ENCODE results near the gene PSMA4. TPM values are rescaled to one million over a fixed set of nuclear protein-coding genes. Genes with fewer than 3 reads are reported as not detected.

PSMA4 gene
- total and polyA plus RNA-seq, 2 experiments from 2014 or later = 93.7 to 260 TPM

DNA sequence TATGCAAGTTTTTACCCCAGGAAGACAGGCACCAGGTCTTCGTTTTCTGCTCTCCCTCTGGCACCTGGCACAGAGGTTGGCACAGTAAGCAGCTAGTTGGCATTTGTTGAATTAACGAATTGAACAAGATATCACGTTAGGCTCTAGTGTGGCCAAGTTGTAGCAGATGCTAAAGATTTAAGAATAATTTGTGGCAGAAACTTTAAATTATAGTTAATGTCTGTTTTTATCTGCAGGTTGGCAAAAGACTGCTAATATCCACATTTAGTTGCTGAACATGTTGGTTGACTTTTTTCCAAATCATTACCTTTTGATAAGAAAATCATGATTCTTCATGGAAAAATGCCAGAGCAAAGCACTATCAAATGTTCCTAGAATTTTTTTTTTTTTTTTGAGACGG, 33.2 kb downstream of the PSMA4 start:
- H3K4me3 ChIP-seq = no peak overlapping the region
- no peaks in the 10 kb centered on the region for H3K27me3 ChIP-seq
- H3K9me3 ChIP-seq (ENCODE audit: low read depth) = no peaks in the 10 kb centered on the region
- H3K36me3 ChIP-seq = no peaks in the 10 kb centered on the region
- DNase-seq (ENCODE audit: low read depth in 1 of 2, low spot score in 1 of 2) = no peak
- no peak for TF ChIP-seq CTCF (IDR thresholded peaks at IDR 0.05; ENCODE audit: low read depth, low read length)
- no peak overlapping the region for H3K27ac ChIP-seq
- peaks cover 12% of the 10 kb centered on the region for H3K4me1 ChIP-seq (ENCODE audit: low read depth)

- no peak for TF ChIP-seq CTCF (IDR thresholded peaks at IDR 0.05; ENCODE audit: low read depth, low read length)
- Histone ChIP-seq H3K27ac (no peak overlapping the region), H3K36me3 (no peaks in the 10 kb centered on the region), H3K9me3 (ENCODE audit: low read depth) (no peaks in the 10 kb centered on the region), H3K4me1 (ENCODE audit: low read depth) (peaks cover 12% of the 10 kb centered on the region), H3K27me3 (no peaks in the 10 kb centered on the region), H3K4me3 (no peak overlapping the region)
- DNase-seq (ENCODE audit: low read depth in 1 of 2, low spot score in 1 of 2) = no peak
Measured at GRCh38 chr15:78574944-78575343, 34.7 kb downstream of the PSMA4 start.

DNA sequence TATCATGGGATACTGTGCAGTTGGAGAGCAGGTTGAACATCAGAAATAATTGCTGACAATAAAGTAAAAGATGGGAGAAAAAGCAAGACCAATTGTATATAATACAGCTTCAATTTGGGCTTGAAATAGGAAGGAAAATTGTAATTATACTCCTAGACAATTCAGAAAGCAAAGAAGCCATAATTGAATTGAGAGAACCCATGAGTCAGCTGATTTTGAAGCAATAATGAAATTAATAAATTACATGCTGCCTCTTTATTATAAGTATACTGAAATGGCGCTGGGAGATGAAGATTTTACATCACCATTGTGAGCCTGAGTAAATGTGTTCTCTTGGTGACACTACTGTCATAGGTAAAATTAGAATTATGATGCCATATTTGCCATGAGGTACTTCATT, 57.3 kb downstream of the PSMA4 start:
- DNase-seq (ENCODE audit: low read depth in 1 of 2, low spot score in 1 of 2) = no peak
- Histone ChIP-seq H3K36me3 (peaks cover 5% of the 10 kb centered on the region), H3K9me3 (ENCODE audit: low read depth) (no peaks in the 10 kb centered on the region), H3K27ac (no peak overlapping the region), H3K27me3 (no peaks in the 10 kb centered on the region), H3K4me3 (no peak overlapping the region), H3K4me1 (ENCODE audit: low read depth) (no peaks in the 10 kb centered on the region)
- no peak for TF ChIP-seq CTCF (IDR thresholded peaks at IDR 0.05; ENCODE audit: low read depth, low read length)

DNA sequence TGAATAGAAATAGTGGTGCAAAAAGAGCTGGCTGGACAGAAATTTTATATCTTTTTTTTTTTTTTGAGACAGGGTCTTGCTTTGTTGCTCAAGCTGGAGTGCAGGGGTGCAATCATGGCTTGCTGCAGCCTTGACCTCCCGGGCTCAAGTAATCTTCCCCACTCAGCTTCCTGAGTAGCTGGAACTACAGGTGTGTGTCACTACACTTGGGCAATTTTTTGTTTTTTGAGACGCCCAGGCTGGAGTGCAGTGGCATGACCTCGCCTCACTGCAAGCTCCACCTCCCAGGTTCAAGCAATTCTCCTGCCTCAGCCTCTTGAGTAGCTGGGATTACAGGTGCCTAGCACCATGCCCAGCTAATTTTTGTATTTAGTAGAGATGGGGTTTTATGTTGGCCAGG, 58.1 kb downstream of the PSMA4 start:
- Histone ChIP-seq H3K36me3 (peaks cover 1% of the 10 kb centered on the region), H3K4me3 (no peak overlapping the region), H3K4me1 (ENCODE audit: low read depth) (no peaks in the 10 kb centered on the region), H3K27ac (no peak overlapping the region), H3K9me3 (ENCODE audit: low read depth) (no peaks in the 10 kb centered on the region), H3K27me3 (no peaks in the 10 kb centered on the region)
- TF ChIP-seq CTCF (IDR thresholded peaks at IDR 0.05; ENCODE audit: low read depth, low read length) = no peak
- no peak for DNase-seq (ENCODE audit: low read depth in 1 of 2, low spot score in 1 of 2)

- Histone ChIP-seq H3K4me3 (no peak overlapping the region), H3K36me3 (no peaks in the 10 kb centered on the region), H3K27me3 (no peaks in the 10 kb centered on the region), H3K9me3 (ENCODE audit: low read depth) (no peaks in the 10 kb centered on the region), H3K4me1 (ENCODE audit: low read depth) (no peaks in the 10 kb centered on the region), H3K27ac (no peak overlapping the region)
- DNase-seq (ENCODE audit: low read depth in 1 of 2, low spot score in 1 of 2) = no peak
- no peak for TF ChIP-seq CTCF (IDR thresholded peaks at IDR 0.05; ENCODE audit: low read depth, low read length)
Measured at GRCh38 chr15:78599189-78599588, 58.9 kb downstream of the PSMA4 start.

Other genes starting within 250 kb of the PSMA4 start
- 61.5 and 71.9 TPM in 2 replicates for gene SKIC8, start 240.8 kb upstream of the PSMA4 start, total RNA-seq
- 80.8 and 113 TPM in 2 replicates for gene SKIC8, start 240.8 kb upstream of the PSMA4 start, polyA plus RNA-seq
- 12.8 and 28.2 TPM in 2 replicates for gene CRABP1, start 200.1 kb upstream of the PSMA4 start, total RNA-seq
- 8.7 and 22.9 TPM in 2 replicates for gene CRABP1, start 200.1 kb upstream of the PSMA4 start, polyA plus RNA-seq
- gene IREB2, start 102.2 kb upstream of the PSMA4 start, total RNA-seq = 21.6 and 34.2 TPM in 2 replicates
- gene IREB2, start 102.2 kb upstream of the PSMA4 start, polyA plus RNA-seq = 23.4 and 30.4 TPM in 2 replicates
- 6.1 and 9.2 TPM in 2 replicates for gene HYKK, start 32.9 kb upstream of the PSMA4 start, total RNA-seq
- gene HYKK, start 32.9 kb upstream of the PSMA4 start, polyA plus RNA-seq = 3.7 and 6.4 TPM in 2 replicates
- gene CHRNA5, start 25.1 kb downstream of the PSMA4 start, total RNA-seq = 2.3 and 4.0 TPM in 2 replicates
- 12.5 and 12.7 TPM in 2 replicates for gene CHRNA5, start 25.1 kb downstream of the PSMA4 start, polyA plus RNA-seq
- gene CHRNA3, start 80.6 kb downstream of the PSMA4 start, total RNA-seq = 2.9 and 6.9 TPM in 2 replicates
- 1.7 and 2.8 TPM in 2 replicates for gene CHRNA3, start 80.6 kb downstream of the PSMA4 start, polyA plus RNA-seq
- 0.14 and 0.57 TPM in 2 replicates for gene CHRNB4, start 100.8 kb downstream of the PSMA4 start, total RNA-seq
- gene CHRNB4, start 100.8 kb downstream of the PSMA4 start, polyA plus RNA-seq = 0.67 TPM in 1 of 2 replicates, not detected in the other

Data from cardiac muscle cell (in vitro differentiated cells and primary cell).